Thoracic aorta (tissue), 2 donors: ENCODE results near the gene SLC30A1. TPM values are rescaled to one million over a fixed set of nuclear protein-coding genes. Genes with fewer than 3 reads are reported as not detected.

ENCODE experiments used
- ATAC-seq: fragments of 150-250 bp; one replicate; pipeline ENCODE4 v1.8.0; 2017; ENCODE audit warnings: low read depth; ENCODE audit not compliant: insufficient number of reproducible peaks, low FRiP score
- DNase-seq: peaks from one replicate; pipeline ENCODE4 v3.0.0-alpha.2; 2020; ENCODE audit warnings: low spot score
- H3K27ac ChIP-seq, 2 donors: fragments of 200-600 bp; sonication (generic); 1 replicate in 1 of 2; 2 replicates in 1 of 2; pipeline ENCODE4 v1.5.1; 2016; ENCODE audit warnings: mild to moderate bottlenecking in 2 of 2, moderate library complexity in 2 of 2
- H3K27me3 ChIP-seq: fragments of 200-600 bp; sonication (generic); replicated peaks from 2 replicates; pipeline ENCODE4 v1.6.0; 2016; ENCODE audit warnings: mild to moderate bottlenecking; ENCODE audit not compliant: insufficient read depth
- H3K36me3 ChIP-seq: fragments of 200-600 bp; sonication (generic); one replicate; pipeline ENCODE4 v1.5.1; 2016
- H3K4me1 ChIP-seq, 2 donors: fragments of 200-600 bp; sonication (generic); 1 replicate in 1 of 2; 2 replicates in 1 of 2; pipeline versions ENCODE4 v1.5.1 to v1.6.0; 2016; ENCODE audit warnings: low read depth in 2 of 2, mild to moderate bottlenecking in 1 of 2; ENCODE audit not compliant: control insufficient read depth in 1 of 2
- H3K4me3 ChIP-seq: fragments of 200-600 bp; sonication (generic); 2 replicates; pipeline ENCODE4 v1.5.1; 2016; ENCODE audit warnings: mild to moderate bottlenecking
- H3K9me3 ChIP-seq: fragments of 200-600 bp; sonication (generic); 2 replicates; pipeline ENCODE4 v1.5.1; 2016
- CTCF ChIP-seq: fragments of 200-600 bp; sonication (generic); IDR thresholded peaks from one replicate; pipeline ENCODE4 v1.5.1; 2019; ENCODE audit warnings: antibody characterized with exemption
- total RNA-seq, 2 donors: library from RNA; depleted of rRNA; stranded (reverse); fragments of >200 nt; gene quantifications; one replicate each; pipeline versions ENCODE4 v1.1.0 to v1.2.3, GENCODE V29; 2016

Gene SLC30A1
- total RNA-seq, 2 donors from 2014 or later: 8.8 to 23.9 TPM

GRCh38 chr1:211526101-211526500, 52.9 kb downstream of the SLC30A1 start:
- no peak for TF ChIP-seq CTCF
- H3K27ac ChIP-seq: no peak overlapping the region
- no peaks in the 10 kb centered on the region for H3K27me3 ChIP-seq
- H3K4me3 ChIP-seq: no peak overlapping the region
- no peaks in the 10 kb centered on the region for H3K36me3 ChIP-seq
- peaks cover 5 to 22% of the 10 kb centered on the region in 2 donors for H3K4me1 ChIP-seq
- no peak for ATAC-seq
- no peaks in the 10 kb centered on the region for H3K9me3 ChIP-seq
- DNase-seq: no peak

DNA sequence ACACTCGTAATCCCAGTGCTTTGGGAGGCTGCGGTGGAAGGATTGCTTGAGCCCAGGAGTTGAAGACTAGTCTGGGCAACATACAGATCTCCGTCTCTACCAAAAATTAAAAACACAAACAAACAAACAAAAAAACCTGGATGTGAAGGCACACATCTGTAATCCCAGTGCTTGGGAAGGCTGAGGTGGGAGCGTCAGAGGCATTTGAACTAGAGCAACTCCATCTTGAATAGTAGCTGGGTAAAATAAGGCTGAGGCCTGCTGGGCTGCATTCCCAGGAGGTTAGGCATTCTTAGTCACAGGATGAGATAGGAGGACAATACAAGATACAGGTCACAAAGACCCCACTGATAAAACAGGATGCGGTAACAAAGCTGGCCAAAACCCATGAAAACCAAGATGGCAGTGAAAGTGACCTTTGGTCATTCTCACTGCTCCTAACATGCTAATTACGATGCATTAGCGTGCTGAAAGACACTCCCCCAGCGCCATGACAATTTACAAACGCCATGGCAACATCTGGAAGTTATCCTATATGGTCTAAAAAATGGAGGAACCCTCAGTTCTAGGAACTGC, 53.8 kb downstream of the SLC30A1 start:
- H3K9me3 ChIP-seq: no peaks in the 10 kb centered on the region
- H3K27ac ChIP-seq: no peak overlapping the region
- DNase-seq (no peak), ATAC-seq (no peak)
- no peaks in the 10 kb centered on the region for H3K27me3 ChIP-seq
- H3K36me3 ChIP-seq: no peaks in the 10 kb centered on the region
- H3K4me3 ChIP-seq: no peak overlapping the region
- peaks cover 5 to 22% of the 10 kb centered on the region in 2 donors for H3K4me1 ChIP-seq
- no peak for TF ChIP-seq CTCF

DNA sequence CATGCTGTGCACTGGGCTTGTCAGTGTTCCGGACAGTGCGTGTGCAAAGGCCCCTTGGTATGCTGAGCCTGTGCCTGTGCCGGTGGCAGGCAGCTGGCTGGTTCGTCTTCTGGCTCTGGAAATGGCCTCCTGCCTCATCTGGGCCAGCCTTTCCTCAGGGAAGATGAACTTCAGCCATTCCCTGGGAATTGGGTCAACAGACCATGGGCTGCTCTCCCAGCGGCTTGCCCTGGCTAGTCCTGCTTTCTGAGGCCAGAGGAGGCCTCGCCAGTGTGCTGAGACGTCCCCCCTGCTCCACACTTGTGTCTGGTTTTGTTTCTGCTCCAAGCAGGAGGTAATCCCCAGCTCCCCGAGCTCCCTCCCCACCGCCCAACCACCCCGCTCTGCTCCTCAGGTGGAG, 54.4 kb downstream of the SLC30A1 start:
- H3K27me3 ChIP-seq: no peaks in the 10 kb centered on the region
- DNase-seq (no peak), ATAC-seq (no peak)
- TF ChIP-seq CTCF: no peak
- peaks cover 5 to 19% of the 10 kb centered on the region in 2 donors for H3K4me1 ChIP-seq
- H3K4me3 ChIP-seq: no peak overlapping the region
- H3K36me3 ChIP-seq: no peaks in the 10 kb centered on the region
- no peaks in the 10 kb centered on the region for H3K9me3 ChIP-seq
- no peak overlapping the region for H3K27ac ChIP-seq

DNA sequence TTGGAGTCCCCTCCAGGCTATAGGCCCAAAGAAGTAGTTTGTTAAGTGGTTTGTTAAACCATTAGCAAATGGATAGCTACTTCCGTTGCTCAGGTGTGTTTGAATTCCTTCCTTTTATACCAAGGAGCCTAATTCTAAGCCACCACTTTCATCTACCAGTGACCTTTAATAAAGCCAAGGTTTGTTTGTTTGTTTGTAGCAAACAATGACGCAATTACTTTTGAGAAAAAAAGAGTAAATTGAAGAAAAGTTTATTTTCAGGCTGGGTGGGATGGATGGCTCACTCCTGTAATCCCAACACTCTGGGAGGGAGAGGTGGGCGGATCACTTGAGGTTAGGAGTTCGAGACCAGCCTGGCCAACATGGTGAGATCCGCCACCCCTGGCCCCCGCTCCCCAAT, 56.2 kb downstream of the SLC30A1 start:
- no peak overlapping the region for H3K27ac ChIP-seq
- peaks cover 3 to 4% of the 10 kb centered on the region in 2 donors for H3K4me1 ChIP-seq
- H3K36me3 ChIP-seq: no peaks in the 10 kb centered on the region
- no peak for ATAC-seq
- H3K27me3 ChIP-seq: no peaks in the 10 kb centered on the region
- H3K4me3 ChIP-seq: no peak overlapping the region
- DNase-seq: no peak
- H3K9me3 ChIP-seq: no peaks in the 10 kb centered on the region
- TF ChIP-seq CTCF: no peak

Other genes starting within 250 kb of the SLC30A1 start
- under 1 TPM in 1 of 2 donors, not detected in 1; 0.41 TPM for gene RD3, start 87.0 kb downstream of the SLC30A1 start, total RNA-seq
- gene NEK2, start 96.5 kb upstream of the SLC30A1 start, total RNA-seq: under 1 TPM in 1 of 2 donors, not detected in 1; 0.35 TPM